SHP77 (cell line): ENCODE measurements around the gene HOXA2.

Source experiments
- DNase-seq, 2 experiments: peaks; one replicate each; lab custom pipeline; 2025; lab: John Stamatoyannopoulos, UW

Gene HOXA2

GRCh38 chr7:27124902-27125689 lies 22.6 kb upstream of the HOXA2 start:
- no peak for DNase-seq

GRCh38 chr7:27124096-27124901 lies 21.8 kb upstream of the HOXA2 start:
- DNase-seq: no peak

- no peak for DNase-seq
These were observed 21.1 kb upstream of the HOXA2 start for GRCh38 chr7:27123477-27124053.

- no peak for DNase-seq
These were observed 20.6 kb upstream of the HOXA2 start for GRCh38 chr7:27123007-27123476.

- DNase-seq: no peak
These were observed 19.8 kb upstream of the HOXA2 start for GRCh38 chr7:27122077-27122910.

- no peak for DNase-seq
These were observed 19.2 kb upstream of the HOXA2 start for GRCh38 chr7:27121684-27122076.

- DNase-seq: no peak
These were observed 17.0 kb upstream of the HOXA2 start for GRCh38 chr7:27119412-27119911.

- no peak for DNase-seq
These were observed 16.1 kb upstream of the HOXA2 start for GRCh38 chr7:27118580-27118979.

- DNase-seq: no peak
These were observed 15.5 kb upstream of the HOXA2 start for GRCh38 chr7:27117887-27118491.

- no peak for DNase-seq
These were observed 14.7 kb upstream of the HOXA2 start for GRCh38 chr7:27116962-27117886.

GRCh38 chr7:27116031-27116961 lies 13.8 kb upstream of the HOXA2 start:
- no peak for DNase-seq

- DNase-seq: no peak
These were observed 12.9 kb upstream of the HOXA2 start for GRCh38 chr7:27115221-27116026.

GRCh38 chr7:27114881-27115220 lies 12.4 kb upstream of the HOXA2 start:
- no peak for DNase-seq

GRCh38 chr7:27113991-27114769 lies 11.7 kb upstream of the HOXA2 start:
- DNase-seq: no peak

- DNase-seq: no peak
These were observed 10.8 kb upstream of the HOXA2 start for GRCh38 chr7:27112955-27113949.

- no peak for DNase-seq
These were observed 9.9 kb upstream of the HOXA2 start for GRCh38 chr7:27112361-27112760.
